Psoas muscle (tissue), 8 donors: ENCODE results near the gene UBAP2L. TPM values are rescaled to one million over a fixed set of nuclear protein-coding genes. Genes with fewer than 3 reads are reported as not detected.
A peak's percentile ranks its signal among the peaks of the same experiment; 100 is the strongest.
"Not testable (repeated sequence)": the region's sequence is repeated elsewhere in the genome, so short reads cannot be mapped to it uniquely, and the experiment has no call there.

ENCODE experiments used
- ATAC-seq, 4 donors: fragments of 200-7000 bp; cut with Tn5 transposase; one replicate each; pipeline ENCODE4 v1.9.1; 2020; ENCODE audit warnings: moderate library complexity in 3 of 4, mild to moderate bottlenecking in 2 of 4
- DNase-seq, 2 donors: peaks; one replicate each; pipeline ENCODE4 v3.0.0-alpha.2; 2020
- H3K27ac ChIP-seq: fragments of 200-600 bp; one replicate; pipeline ENCODE4 v1.8.0; 2022
- H3K27me3 ChIP-seq, 3 donors: fragments of 200-600 bp in 1 of 3; one replicate each; pipeline versions ENCODE4 v1.6.1 to v1.8.0; 2013 to 2022; ENCODE audit warnings: low read length in 2 of 3, mild to moderate bottlenecking in 2 of 3, moderate library complexity in 1 of 3; ENCODE audit not compliant: insufficient read depth in 3 of 3
- H3K36me3 ChIP-seq, 2 donors: fragments of 200-600 bp in 1 of 2; one replicate each; pipeline versions ENCODE4 v1.6.1 to v1.8.0; 2013 to 2022; ENCODE audit warnings: low read depth in 1 of 2, mild to moderate bottlenecking in 1 of 2, moderate library complexity in 1 of 2; ENCODE audit not compliant: insufficient read depth in 1 of 2
- H3K4me1 ChIP-seq: fragments of 200-600 bp; one replicate; pipeline ENCODE4 v1.8.0; 2022
- H3K4me3 ChIP-seq: fragments of 200-600 bp; one replicate; pipeline ENCODE4 v1.8.0; 2022; ENCODE audit warnings: mild to moderate bottlenecking
- H3K9me3 ChIP-seq: fragments of 200-600 bp; one replicate; pipeline ENCODE4 v1.8.0; 2022
- WGBS, 3 donors: extraction: QIAGEN DNeasy Blood & Tissue Kit; methylation state at CpG; one replicate each; pipeline versions ENCODE4 v1.1.6 to v1.1.7; 2013; 5-methylcytosine and 5-hydroxymethylcytosine counted together
- intact Hi-C, 2 donors: fragments of 100-400 bp; cut with DNase I; formaldehyde crosslinking; loops; one replicate each; pipeline versions ENCODE4 v1.11.0 to v1.14.2; 2022
- polyA plus RNA-seq, 3 donors: library from polyadenylated mRNA; stranded (reverse); fragments of 200-250 nt; gene quantifications; one replicate each; pipeline ENCODE4 v1.2.3, GENCODE V29; 2013
- total RNA-seq, 4 donors: library from RNA; stranded (reverse); fragmentation: NEBNext Ultra II Directional in 2 of 4; extraction: Animal tissue kit (Norgen Biotek cat#: 25700) in 2 of 4; gene quantifications; one replicate each; pipeline versions ENCODE4 v1.2.1 to v1.2.4, GENCODE V29; 2021 to 2023
- TF ChIP-seq, protein P1 (sequence below): fragments of 200-600 bp; IDR thresholded peaks from one replicate; pipeline ENCODE4 v1.8.0; 2022; ENCODE audit warnings: antibody characterized with exemption
- donor health status: healthy with polysubstance abuse.
- donor health status: DM: no; HTN: no; CAD: no; lungs with moderate emphysema.
- donor health status: Bipolar disorder and iron deficiency.
- donor health status: healthy.
- donor health status: DM: yes; HTN: yes; CAD: no.
- donor health status: DM: no; HTN: no; CAD: no.
- donor health status: DM: no; HTN: no; CAD: no.
- donor health status: DM: yes; HTN: yes; CAD: no.

The UBAP2L gene
- total and polyA plus RNA-seq, 7 donors: 45.8 to 121 (median 84.6) TPM

DNA sequence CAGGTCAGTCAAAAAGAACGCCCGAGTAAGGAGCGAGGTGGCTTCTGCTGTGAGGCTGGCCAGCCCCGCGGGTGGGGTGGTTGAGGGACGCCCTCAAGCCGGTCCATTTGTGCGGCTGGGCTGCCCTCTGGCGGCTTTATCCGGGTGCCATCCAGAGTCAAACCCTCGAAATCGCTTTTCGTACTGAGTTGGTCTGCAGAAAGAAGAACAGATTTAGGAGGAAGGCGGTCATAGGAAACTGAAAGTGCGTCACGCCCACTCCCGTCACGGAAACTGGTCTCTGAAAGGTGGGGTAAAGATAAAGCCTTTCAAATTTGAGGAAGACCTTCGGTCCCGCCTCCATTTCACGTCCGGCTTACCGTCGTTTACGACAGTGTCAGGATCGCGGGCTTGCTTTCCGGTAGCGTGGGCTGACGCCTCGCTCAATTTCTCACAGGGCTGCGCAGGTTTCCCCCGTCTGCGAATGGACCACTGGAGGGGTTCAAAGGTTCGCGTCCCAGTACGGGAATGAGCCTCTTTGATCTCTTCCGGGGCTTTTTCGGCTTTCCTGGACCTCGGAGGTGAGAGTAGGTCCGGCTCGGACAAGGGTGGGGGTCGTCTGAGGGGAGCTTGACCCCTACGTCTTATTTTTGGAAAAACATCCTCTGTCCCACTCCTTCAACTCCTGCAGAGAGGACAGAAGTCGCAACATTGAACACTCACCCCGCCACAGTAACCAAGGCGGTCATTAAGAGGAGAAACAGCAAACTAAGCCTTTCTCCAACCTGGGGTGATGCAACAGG lies 51.7 kb downstream of the UBAP2L start, which contains the start of gene HAX1:
Gene HAX1, plus strand, starts transcription at position 413 of the 782 bp plus-strand sequence. Its CDS starts 95 bp downstream, at position 508.
- Histone ChIP-seq H3K9me3 (no peaks in the 10 kb centered on the region), H3K4me1 (peaks cover 13% of the 10 kb centered on the region), H3K4me3 (peak within 1 kb of the TSS; percentile 80), H3K27me3 (no peaks in the 10 kb centered on the region), H3K36me3 (peaks cover 11 to 66% of the 10 kb centered on the region in 2 donors), H3K27ac (peak within 1 kb of the TSS; percentile 86)
- TF ChIP-seq, protein P1, sequence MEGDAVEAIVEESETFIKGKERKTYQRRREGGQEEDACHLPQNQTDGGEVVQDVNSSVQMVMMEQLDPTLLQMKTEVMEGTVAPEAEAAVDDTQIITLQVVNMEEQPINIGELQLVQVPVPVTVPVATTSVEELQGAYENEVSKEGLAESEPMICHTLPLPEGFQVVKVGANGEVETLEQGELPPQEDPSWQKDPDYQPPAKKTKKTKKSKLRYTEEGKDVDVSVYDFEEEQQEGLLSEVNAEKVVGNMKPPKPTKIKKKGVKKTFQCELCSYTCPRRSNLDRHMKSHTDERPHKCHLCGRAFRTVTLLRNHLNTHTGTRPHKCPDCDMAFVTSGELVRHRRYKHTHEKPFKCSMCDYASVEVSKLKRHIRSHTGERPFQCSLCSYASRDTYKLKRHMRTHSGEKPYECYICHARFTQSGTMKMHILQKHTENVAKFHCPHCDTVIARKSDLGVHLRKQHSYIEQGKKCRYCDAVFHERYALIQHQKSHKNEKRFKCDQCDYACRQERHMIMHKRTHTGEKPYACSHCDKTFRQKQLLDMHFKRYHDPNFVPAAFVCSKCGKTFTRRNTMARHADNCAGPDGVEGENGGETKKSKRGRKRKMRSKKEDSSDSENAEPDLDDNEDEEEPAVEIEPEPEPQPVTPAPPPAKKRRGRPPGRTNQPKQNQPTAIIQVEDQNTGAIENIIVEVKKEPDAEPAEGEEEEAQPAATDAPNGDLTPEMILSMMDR: peak; percentile 83
- WGBS, 3 donors: 0% methylated on average over 47 of the region's 47 CpGs
- ATAC-seq (peak; percentile 91 to 94 (median 92)), DNase-seq (peak; percentile 92 to 95)
- intact Hi-C loops: loop anchor here (5.0 to 10.0 kb wide), 2 partner anchors 75 to 278 kb away; partner anchors contain the start of gene RPS27 (in 1 of the 2)

DNA sequence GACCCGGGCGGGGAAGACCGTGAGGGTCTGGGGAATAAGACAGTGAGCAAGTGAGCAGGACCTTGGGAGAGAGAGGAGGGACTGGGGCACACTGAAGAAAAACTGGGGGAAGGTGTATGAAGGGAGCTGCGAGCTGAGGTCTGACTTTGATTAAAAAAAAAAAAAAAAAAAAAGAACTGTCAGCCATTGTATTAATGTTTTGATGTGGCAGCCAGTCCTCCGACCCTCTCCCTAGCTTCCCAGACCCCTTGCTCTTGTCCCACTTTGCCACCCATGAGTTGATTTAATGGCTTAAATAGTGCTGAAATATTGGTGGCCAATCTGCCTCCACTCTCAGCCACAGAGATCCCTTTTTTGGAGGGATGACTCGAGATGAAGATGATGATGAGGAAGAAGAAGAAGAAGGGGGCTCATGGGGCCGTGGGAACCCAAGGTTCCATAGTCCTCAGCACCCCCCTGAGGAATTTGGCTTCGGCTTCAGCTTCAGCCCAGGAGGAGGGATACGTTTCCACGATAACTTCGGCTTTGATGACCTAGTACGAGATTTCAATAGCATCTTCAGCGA lies 52.3 kb downstream of the UBAP2L start:
- no peaks in the 10 kb centered on the region for H3K9me3 ChIP-seq
- peak overlapping the region; percentile 86 for H3K27ac ChIP-seq
- H3K4me3 ChIP-seq: peak overlapping the region; percentile 80
- H3K27me3 ChIP-seq: no peaks in the 10 kb centered on the region
- peak in 2 of 4 donors; percentile 15 to 42 for ATAC-seq
- intact Hi-C loops: loop anchor here (5.0 to 10.0 kb wide), 2 partner anchors 76 to 278 kb away; partner anchors contain the start of gene RPS27 (in 1 of the 2)
- DNase-seq: no peak
- WGBS, 3 donors: 42 to 48% (median 46%) methylated on average over 13 of the region's 13 CpGs
- TF ChIP-seq, protein P1: no peak
- H3K36me3 ChIP-seq: peaks cover 11 to 65% of the 10 kb centered on the region in 2 donors
- peaks cover 13% of the 10 kb centered on the region for H3K4me1 ChIP-seq

DNA sequence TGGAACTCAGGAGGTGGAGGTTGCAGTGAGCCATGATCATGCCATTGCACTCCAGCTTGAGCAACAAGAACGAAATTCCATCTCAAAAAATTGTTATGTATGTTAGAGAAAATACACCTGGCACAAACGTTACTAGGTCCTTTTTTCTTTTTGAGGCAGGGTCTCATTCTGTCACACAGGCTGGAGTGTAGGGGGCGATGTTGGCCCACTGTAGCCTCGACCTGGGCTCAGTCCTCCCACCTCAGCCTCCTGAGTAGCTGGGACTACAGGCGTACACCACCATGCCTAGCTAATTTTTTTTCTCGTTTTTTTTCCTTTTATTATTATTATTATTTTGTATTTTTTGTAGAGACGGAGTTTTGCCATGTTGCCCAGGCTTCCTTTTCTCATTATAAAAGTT lies 56.0 kb downstream of the UBAP2L start:
- ATAC-seq: no peak
- no peaks in the 10 kb centered on the region for H3K27me3 ChIP-seq

DNA sequence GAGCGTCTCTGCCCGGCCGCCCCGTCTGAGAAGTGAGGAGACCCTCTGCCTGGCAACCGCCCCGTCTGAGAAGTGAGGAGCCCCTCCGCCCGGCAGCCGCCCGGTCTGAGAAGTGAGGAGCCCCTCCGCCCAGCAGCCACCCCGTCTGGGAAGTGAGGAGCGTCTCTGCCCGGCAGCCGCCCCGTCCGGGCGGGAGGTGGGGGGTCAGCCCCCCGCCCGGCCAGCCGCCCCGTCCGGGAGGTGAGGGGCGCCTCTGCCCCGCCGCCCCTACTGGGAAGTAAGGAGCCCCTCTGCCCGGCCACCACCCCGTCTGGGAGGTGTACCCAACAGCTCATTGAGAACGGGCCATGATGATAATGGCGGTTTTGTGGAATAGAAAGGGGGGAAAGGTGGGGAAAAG lies 66.8 kb downstream of the UBAP2L start:
- H3K4me1 ChIP-seq, H3K9me3 ChIP-seq, DNase-seq, H3K27me3 ChIP-seq, H3K4me3 ChIP-seq, H3K36me3 ChIP-seq, intact Hi-C loops, H3K27ac ChIP-seq, ATAC-seq: not testable (repeated sequence)
- WGBS, 3 donors: 90 to 96% (median 93%) methylated on average over 12 to 18 of the region's 30 CpGs

More for the DNA sequence above, 56.0 kb downstream of the UBAP2L start:
- DNase-seq: no peak
- Histone ChIP-seq H3K4me1 (peaks cover 8% of the 10 kb centered on the region), H3K27ac (no peak overlapping the region), H3K36me3 (peaks cover 7 to 36% of the 10 kb centered on the region in 2 donors), H3K9me3 (no peaks in the 10 kb centered on the region), H3K4me3 (no peak overlapping the region)
- WGBS, 3 donors: 84 to 89% (median 86%) methylated on average over 7 of the region's 7 CpGs
- TF ChIP-seq, protein P1: peak; percentile 7
- intact Hi-C loops: loop anchor here in 1 of 2 donors (10.0 kb wide), 1 partner anchor 282 kb away; the partner anchor contains the start of gene RPS27

DNA sequence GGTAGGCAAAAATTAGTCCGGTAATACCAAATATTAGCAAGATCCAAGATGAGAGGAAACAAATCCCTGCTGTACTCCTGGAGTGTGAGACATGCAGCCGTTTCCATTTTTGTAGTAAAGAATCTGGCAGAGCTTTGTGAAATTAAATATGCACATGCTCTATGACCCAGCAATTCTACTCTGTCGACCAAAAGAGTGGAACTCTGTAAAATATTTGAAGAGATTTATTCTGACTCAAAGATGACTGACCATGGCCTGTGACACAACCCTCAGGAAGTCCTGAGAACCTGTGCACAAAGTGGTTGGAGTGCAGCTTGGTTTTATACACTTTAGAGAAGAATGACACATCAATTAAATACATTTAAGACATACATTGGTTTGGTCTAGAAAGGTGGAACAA lies 67.9 kb downstream of the UBAP2L start:
- DNase-seq (no peak), ATAC-seq (no peak)
- Histone ChIP-seq H3K36me3 (no peaks in the 10 kb centered on the region), H3K4me1 (no peaks in the 10 kb centered on the region), H3K27me3 (no peaks in the 10 kb centered on the region), H3K4me3 (no peak overlapping the region), H3K9me3 (no peaks in the 10 kb centered on the region), H3K27ac (no peak overlapping the region)
- WGBS, 3 donors: 32 to 48% (median 35%) methylated on average over 3 of the region's 3 CpGs
- intact Hi-C loops: no loop called here
- TF ChIP-seq, protein P1: no peak
